Sciatic nerve (tissue), 2 donors: ENCODE results near the gene FAM217B. TPM values are rescaled to one million over a fixed set of nuclear protein-coding genes. Genes with fewer than 3 reads are reported as not detected.
"Not testable (repeated sequence)": the region's sequence is repeated elsewhere in the genome, so short reads cannot be mapped to it uniquely, and the experiment has no call there.

ENCODE experiments used
- ATAC-seq: fragments of 200-7000 bp; cut with Tn5 transposase; one replicate; pipeline ENCODE4 v1.9.1; 2020; ENCODE audit warnings: mild to moderate bottlenecking, moderate library complexity
- DNase-seq: peaks from one replicate; pipeline ENCODE4 v3.0.0-alpha.2; 2020; ENCODE audit warnings: low spot score
- intact Hi-C: fragments of 100-400 bp; cut with DNase I; formaldehyde crosslinking; loops from one replicate; pipeline ENCODE4 v1.14.2; 2022
- total RNA-seq: library from RNA; stranded (reverse); fragmentation: NEBNext Ultra II Directional; extraction: Animal tissue kit (Norgen Biotek cat#: 25700); gene quantifications from one replicate; pipeline ENCODE4 v1.2.1, GENCODE V29; 2021
- donor health status: DM: no; HTN: no; CAD: no.
- donor health status: DM: no; HTN: no; CAD: no.

FAM217B gene
- total RNA-seq, 1 donor from 2014 or later = 22.4 TPM

DNA sequence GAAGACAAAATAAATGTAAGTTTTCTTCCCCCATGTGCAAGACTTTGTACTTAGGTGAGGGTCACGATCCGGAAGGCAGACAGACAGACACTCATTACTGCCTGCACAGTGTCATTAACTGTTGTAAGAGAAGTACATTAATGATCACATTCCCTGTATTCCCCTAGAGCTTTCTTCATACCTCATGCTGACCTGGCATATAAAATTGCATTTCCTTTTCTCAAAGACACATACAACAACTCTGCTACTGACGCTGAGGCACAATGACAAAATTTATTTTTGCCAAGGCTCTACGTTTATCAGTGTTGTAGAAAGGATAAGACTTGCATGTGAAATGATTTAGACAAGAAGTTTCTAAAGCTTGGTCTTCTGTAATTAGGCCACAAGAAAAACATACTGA, 3.8 kb upstream of the FAM217B start:
- no peak for ATAC-seq
- DNase-seq = no peak
- intact Hi-C loops = no loop called here

DNA sequence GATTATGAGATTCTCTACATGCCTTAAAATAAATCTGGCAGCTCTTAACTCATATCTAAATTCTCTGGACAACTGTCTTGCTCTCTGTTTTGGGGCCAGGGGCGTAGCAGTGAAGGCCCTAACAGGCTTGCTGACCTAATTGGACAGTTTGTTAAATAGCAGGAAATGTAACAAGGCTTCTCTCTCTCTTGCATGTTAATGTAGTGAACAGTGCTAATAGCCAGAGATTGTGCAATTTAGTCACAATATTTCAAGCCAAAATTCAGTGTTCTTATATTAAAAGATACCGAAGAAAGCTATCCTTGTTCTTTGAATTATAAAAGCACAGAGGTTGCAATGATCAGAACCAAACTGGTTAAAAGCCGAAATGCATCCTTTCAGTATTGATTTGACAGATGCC, 3.0 kb upstream of the FAM217B start:
- ATAC-seq (no peak), DNase-seq (no peak)
- intact Hi-C loops = no loop called here

GRCh38 chr20:59938221-59938620, 2.0 kb upstream of the FAM217B start:
- DNase-seq (no peak), ATAC-seq (no peak)
- intact Hi-C loops = no loop called here

DNA sequence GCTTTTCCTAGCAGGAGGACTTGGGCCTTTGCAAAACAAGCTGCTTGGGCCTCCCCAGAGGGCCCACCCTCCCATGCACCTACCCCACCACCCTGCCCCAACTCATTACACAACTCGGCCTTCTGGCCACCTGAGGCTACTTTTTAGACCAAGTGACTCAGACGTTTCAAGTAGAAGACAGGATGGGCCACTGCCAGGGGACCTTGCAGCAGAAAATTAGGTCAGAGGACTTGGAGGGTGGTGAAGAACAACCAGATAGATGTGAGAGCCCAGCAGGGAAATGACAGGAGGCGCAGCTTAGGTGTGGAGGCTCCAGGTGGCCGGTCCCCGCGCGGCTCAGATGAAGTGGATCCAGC, 1.5 kb upstream of the FAM217B start:
- intact Hi-C loops = no loop called here
- ATAC-seq = no peak
- no peak for DNase-seq

GRCh38 chr20:59939052-59939878, 924 bp upstream of the FAM217B start:
- ATAC-seq (no peak), DNase-seq (peak; percentile 70)
- intact Hi-C loops = no loop called here

GRCh38 chr20:59939879-59940128, 385 bp upstream of the FAM217B start:
- ATAC-seq (peak; percentile 34), DNase-seq (no peak)
- intact Hi-C loops = no loop called here

- no peak for ATAC-seq
- intact Hi-C loops = no loop called here
Measured at GRCh38 chr20:59940956-59941294, 736 bp downstream of the FAM217B start.

GRCh38 chr20:59942245-59942644, 2.1 kb downstream of the FAM217B start:
- DNase-seq (no peak), ATAC-seq (no peak)
- intact Hi-C loops = no loop called here

More at GRCh38 chr20:59940956-59941294, 736 bp downstream of the FAM217B start:
- DNase-seq = no peak

DNA sequence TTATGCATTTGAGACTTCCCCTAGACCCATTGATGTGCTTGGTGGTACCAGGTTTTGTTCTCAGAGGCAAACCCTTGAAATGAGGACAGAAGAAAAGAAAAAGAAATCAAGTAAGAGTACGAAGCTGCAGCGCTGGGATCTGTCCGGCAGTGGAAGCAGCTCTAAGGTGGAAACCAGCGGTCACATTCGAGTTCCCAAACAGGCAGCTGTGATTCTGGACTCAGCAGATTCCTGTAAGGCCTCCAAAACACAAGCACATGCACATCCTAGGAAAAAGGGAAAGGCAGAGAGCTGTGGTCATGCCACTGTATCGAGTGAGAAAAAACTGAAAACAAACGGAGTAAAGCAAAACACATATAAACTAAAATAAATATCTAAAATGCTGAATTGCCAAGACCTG, 4.5 kb downstream of the FAM217B start:
- ATAC-seq = no peak
- no peak for DNase-seq
- intact Hi-C loops = no loop called here

GRCh38 chr20:59945175-59945574, 5.0 kb downstream of the FAM217B start:
- no peak for ATAC-seq
- intact Hi-C loops = no loop called here

DNA sequence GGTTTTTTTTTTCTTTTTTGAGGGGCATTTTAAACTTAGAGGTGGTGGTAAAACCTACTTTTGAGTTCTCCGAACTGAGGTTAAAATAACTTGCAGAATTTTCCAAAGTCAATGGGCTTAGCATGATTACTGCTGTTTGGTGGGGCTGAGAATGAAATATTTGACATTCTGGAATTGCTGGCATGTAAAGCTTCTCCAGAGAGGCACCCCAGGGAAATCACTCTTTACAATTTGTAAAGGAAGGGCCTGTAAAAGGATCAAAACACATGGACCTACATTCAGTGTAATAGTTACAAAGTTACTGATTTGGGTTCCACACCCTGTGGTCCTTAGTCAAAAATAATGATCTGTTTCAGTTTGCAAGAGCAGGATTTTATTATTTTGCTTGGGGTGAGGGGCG, 5.5 kb downstream of the FAM217B start:
- DNase-seq (no peak), ATAC-seq (no peak)
- intact Hi-C loops = no loop called here

More at GRCh38 chr20:59945175-59945574, 5.0 kb downstream of the FAM217B start:
- no peak for DNase-seq

DNA sequence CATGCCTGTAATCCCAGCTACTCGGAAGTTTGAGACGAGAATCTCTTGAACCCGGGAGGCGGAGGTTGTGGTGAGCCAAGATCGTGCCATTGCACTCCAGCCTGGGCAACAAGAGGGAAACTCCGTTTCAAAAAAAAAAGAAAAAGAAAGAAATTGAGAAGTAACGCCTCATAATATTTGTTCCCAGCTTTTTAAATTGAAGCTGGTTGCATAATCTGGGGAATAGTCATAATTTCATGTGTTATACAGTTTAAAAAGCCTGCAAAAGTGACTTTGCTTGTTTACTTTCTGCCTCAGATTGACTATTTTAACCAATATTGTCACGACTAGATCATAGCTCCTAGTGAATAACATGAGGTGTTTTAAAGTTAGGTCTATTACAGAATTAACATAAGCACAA, 7.2 kb downstream of the FAM217B start:
- no peak for ATAC-seq
- intact Hi-C loops = no loop called here
- DNase-seq = no peak

DNA sequence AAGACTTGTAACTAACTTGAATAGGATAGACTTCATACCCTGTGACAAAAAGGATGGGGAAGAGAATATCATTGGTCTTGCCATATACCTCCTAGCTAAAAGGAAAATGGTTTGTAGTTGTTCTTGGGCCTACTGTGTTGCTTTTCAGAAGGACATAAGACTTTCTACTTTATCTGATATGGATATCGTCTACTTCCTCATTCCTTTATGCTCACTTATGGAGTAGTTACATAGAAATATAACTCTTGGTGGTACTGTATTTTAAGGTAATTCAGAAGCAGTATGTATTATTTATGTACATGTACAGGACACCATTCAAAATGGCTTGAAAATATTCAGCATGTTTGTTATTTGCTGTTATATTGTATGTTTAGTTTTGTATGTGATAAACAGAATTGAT, 8.0 kb downstream of the FAM217B start:
- DNase-seq = no peak
- no peak for ATAC-seq
- intact Hi-C loops = no loop called here

DNA sequence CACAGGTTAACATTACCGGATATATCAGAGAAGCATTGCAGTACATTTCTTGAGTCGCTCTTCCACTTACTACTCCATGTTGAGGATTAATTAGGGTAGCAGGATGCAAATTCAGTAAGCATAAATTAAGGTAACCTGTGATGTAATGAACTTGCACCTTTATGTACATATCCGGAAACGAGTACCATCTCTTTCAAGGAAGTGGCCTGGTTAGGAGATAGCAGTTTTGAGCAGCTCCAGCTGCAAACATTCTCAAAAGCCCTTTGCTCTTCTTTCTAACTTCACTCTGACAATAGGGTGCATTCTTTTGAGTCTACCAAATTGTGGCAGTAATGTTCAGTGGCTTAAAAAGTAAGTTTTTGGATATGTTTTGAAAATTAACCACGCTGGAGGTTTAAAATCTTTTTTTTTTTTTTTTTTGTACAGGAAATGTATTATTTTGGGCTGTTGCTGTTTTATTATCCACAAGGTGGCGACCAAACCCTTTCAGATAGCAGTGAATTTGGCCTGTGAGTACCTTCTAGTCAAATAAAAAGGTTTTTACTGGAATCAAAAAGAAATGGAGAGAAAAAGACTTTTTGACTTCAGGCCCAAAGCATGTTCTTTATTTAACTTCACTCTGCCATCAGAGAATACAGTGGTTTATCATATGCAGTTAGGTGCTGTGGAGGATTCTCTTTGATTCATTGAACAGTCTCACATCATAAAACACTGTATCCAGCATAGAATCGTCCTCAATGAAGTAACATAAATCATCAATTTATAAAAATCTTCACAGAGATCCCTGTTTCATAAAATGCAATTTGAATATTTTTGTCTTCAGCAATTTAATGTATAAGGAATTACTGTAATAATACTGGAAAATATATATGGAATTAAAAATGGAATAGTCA, 8.9 kb downstream of the FAM217B start:
- ATAC-seq (peak; percentile 69), DNase-seq (no peak)
- intact Hi-C loops = no loop called here

DNA sequence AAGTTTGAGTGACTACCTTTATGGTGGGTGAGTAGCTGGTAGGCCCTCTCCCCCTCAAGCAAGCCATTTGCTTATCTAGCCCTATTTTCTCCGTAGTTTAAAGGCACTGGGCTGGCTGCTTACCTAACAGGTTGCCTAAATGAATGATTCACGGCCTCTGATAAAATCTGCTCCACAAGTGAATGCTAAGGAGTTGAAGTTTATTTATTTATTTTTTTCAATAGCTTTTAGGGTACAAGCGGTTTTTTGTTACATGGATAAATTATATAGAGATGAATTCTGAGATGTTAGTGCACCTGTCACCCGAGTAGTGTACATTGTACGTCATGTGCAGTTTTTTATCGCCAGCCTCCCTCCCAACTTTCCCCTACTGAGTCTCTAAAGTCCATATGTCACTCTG, 9.7 kb downstream of the FAM217B start:
- no peak for DNase-seq
- no peak for ATAC-seq
- intact Hi-C loops = no loop called here

GRCh38 chr20:59954718-59955117, 14.5 kb downstream of the FAM217B start:
- DNase-seq (no peak), ATAC-seq (no peak)
- intact Hi-C loops = no loop called here

- DNase-seq = no peak
- intact Hi-C loops = no loop called here
- ATAC-seq = peak; percentile 34
Measured at GRCh38 chr20:59955131-59955796, 15.1 kb downstream of the FAM217B start.

DNA sequence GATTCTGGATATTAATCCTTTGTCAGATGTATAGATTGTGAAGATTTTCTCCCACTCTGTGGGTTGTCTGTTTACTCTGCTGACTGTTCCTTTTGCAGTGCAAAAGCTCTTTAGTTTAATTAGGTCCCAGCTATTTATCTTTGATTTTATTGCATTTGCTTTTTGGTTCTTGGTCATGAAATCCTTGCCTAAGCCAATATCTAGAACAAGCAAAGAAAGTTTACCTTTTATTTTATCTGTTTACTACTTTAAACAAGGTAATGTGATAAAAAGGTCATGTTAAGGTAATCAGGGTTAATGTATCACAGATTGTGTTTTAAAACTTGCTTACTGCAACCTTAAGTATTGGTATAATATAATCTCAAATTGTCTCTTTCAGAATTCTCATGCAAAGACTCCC, 17.4 kb downstream of the FAM217B start:
- intact Hi-C loops, ATAC-seq, DNase-seq: not testable (repeated sequence)

- intact Hi-C loops = no loop called here
- DNase-seq (no peak), ATAC-seq (no peak)
Measured at GRCh38 chr20:59958123-59958522, 17.9 kb downstream of the FAM217B start, which contains the start of gene CDH26. Gene CDH26 (plus strand): TSS chr20:59958423. CDS start chr20:59958727, 304 bp downstream.

- intact Hi-C loops = no loop called here
- ATAC-seq = no peak
Measured at GRCh38 chr20:59958626-59959025, 18.4 kb downstream of the FAM217B start.

More at GRCh38 chr20:59958626-59959025, 18.4 kb downstream of the FAM217B start:
- DNase-seq = no peak
